Measurements from ENCODE around the gene NME7.
A peak's percentile ranks its signal among the peaks of the same experiment; 100 is the strongest.

Gene NME7

DNA sequence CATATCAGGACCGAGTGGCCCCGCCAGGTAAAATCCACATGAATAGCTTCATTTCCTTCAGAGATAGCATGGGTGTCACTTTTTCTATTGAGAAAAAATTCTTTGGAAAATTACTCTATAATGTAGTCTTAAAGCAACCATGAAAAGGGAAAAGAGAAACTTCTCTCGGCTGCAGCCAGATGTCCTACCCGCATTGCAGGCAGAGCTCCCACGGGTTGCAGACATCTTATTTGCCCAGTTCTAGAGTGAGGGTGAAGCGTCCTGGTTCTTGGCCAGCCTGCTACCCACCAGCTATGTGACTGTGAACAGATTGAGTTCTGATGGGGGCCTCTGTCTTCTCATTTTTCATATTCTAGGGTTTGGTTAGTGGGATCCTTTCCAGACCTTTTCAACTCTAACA is 256.1 kb downstream of the NME7 start:
- Histone ChIP-seq H3K9me3 (ENCODE audit: control insufficient read depth, low read length) (no peaks in the 10 kb centered on the region), H3K27me3 (ENCODE audit: control insufficient read depth, insufficient read depth, low read length, poor library complexity, severe bottlenecking) (no peaks in the 10 kb centered on the region), H3K27ac (ENCODE audit: insufficient read depth, low read depth, low read length, poor library complexity, severe bottlenecking) (no peak overlapping the region), H3K36me3 (ENCODE audit: control insufficient read depth, insufficient read depth, low read length) (peaks cover 26% of the 10 kb centered on the region), H3K4me1 (ENCODE audit: control insufficient read depth, insufficient read depth, low read length) (peaks cover 27% of the 10 kb centered on the region), H3K4me3 (ENCODE audit: insufficient read depth, low read depth, low read length) (no peak overlapping the region)
- WGBS, 2 experiments = 91 to 95% methylated on average over 6 of the region's 6 CpGs

DNA sequence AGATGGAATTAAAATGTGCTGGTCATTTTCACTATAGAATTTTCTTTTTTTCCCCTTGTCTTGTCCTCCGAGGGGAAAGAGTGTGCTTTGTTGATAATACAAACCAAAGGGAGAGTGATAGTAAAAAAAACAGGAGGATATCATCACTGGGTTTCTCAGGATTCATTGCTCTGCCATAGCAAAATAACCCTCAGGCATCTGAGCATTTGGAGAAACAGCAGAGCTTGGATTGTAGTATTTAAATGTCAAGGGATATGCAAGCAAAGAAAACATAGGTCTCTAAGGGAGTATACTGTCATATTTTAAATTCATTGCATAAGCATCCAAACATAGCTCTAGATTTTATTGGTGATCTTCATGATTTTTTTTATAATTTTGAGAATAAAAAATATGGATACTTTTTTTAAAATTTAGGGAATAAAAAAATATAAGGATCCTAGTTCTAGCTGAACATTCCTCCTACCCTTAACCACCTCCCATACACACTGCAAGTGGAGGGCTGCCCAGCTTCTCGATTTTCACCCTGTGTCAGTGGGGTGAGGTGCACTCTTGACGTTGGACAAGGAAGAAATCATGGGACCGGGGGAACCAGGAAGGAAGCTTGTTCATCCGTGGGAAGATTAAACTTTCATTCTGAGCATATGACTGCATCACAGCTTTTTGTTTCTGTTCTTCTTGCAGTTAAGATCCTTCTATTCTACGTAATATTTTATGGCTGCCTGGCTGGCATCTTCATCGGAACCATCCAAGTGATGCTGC is 256.7 kb downstream of the NME7 start:
- 96 to 98% methylated on average over 6 to 7 of the region's 7 CpGs for WGBS, 2 experiments
- Histone ChIP-seq H3K4me1 (ENCODE audit: control insufficient read depth, insufficient read depth, low read length) (peaks cover 27% of the 10 kb centered on the region), H3K27me3 (ENCODE audit: control insufficient read depth, insufficient read depth, low read length, poor library complexity, severe bottlenecking) (no peaks in the 10 kb centered on the region), H3K9me3 (ENCODE audit: control insufficient read depth, low read length) (no peaks in the 10 kb centered on the region), H3K27ac (ENCODE audit: insufficient read depth, low read depth, low read length, poor library complexity, severe bottlenecking) (no peak overlapping the region), H3K36me3 (ENCODE audit: control insufficient read depth, insufficient read depth, low read length) (peaks cover 26% of the 10 kb centered on the region), H3K4me3 (ENCODE audit: insufficient read depth, low read depth, low read length) (no peak overlapping the region)

DNA sequence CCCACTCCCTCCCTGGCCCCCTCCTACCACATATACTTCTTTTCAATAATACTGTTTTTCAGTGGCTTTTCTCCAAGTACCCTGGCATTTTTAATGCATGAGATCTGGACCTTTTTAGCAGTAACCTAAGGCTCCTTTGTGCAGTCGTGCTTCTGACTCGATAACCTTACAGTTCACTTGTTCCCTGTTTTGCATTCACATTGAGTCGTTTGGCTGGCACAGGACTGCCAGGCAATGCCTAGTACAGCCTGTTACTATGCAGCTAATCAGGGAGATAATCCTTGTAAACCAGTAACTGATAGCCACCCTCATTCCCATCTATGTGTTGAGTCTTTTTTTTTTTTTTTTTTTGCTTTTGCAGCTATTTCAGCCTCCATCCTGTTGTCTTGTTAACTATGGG is 257.4 kb downstream of the NME7 start:
- Histone ChIP-seq H3K27me3 (ENCODE audit: control insufficient read depth, insufficient read depth, low read length, poor library complexity, severe bottlenecking) (no peaks in the 10 kb centered on the region), H3K27ac (ENCODE audit: insufficient read depth, low read depth, low read length, poor library complexity, severe bottlenecking) (no peak overlapping the region), H3K4me1 (ENCODE audit: control insufficient read depth, insufficient read depth, low read length) (peaks cover 27% of the 10 kb centered on the region), H3K4me3 (ENCODE audit: insufficient read depth, low read depth, low read length) (no peak overlapping the region), H3K9me3 (ENCODE audit: control insufficient read depth, low read length) (no peaks in the 10 kb centered on the region), H3K36me3 (ENCODE audit: control insufficient read depth, insufficient read depth, low read length) (peaks cover 26% of the 10 kb centered on the region)
- 55 to 57% methylated on average over 3 of the region's 3 CpGs for WGBS, 2 experiments

DNA sequence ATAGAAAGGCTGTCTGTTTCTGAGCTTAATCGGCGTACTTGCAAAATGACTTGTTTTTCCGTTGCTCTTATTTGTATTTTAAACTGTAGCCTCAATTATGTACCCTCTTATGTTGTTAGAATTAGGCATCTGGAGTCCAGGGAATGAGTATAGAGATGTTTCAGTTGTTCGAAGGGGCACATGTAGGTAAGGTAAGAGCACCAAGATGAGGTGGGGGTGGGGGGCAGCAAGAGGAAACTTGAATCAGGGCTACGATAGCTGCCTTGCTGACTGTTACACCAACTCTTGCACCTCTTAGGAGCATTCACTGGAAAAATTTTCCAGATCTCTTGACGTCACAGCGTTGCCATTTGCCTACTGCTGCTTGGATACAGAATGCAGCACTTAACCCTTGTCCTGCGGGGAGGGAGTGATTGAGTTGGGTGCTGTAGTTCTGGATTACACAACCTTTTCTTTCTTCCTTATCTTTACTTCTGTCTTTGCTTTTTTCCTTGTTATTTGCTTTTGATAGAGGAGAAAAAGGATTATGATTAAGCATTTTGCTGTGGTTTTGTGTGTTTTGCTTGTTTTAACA is 257.9 kb downstream of the NME7 start:
- no peaks in the 10 kb centered on the region for H3K27me3 ChIP-seq (ENCODE audit: control insufficient read depth, insufficient read depth, low read length, poor library complexity, severe bottlenecking)
- 60 to 64% methylated on average over 8 of the region's 8 CpGs for WGBS, 2 experiments
- H3K4me3 ChIP-seq (ENCODE audit: insufficient read depth, low read depth, low read length) = no peak overlapping the region
- H3K9me3 ChIP-seq (ENCODE audit: control insufficient read depth, low read length) = no peaks in the 10 kb centered on the region
- H3K36me3 ChIP-seq (ENCODE audit: control insufficient read depth, insufficient read depth, low read length) = peaks cover 25% of the 10 kb centered on the region
- H3K4me1 ChIP-seq (ENCODE audit: control insufficient read depth, insufficient read depth, low read length) = peaks cover 27% of the 10 kb centered on the region
- H3K27ac ChIP-seq (ENCODE audit: insufficient read depth, low read depth, low read length, poor library complexity, severe bottlenecking) = no peak overlapping the region

DNA sequence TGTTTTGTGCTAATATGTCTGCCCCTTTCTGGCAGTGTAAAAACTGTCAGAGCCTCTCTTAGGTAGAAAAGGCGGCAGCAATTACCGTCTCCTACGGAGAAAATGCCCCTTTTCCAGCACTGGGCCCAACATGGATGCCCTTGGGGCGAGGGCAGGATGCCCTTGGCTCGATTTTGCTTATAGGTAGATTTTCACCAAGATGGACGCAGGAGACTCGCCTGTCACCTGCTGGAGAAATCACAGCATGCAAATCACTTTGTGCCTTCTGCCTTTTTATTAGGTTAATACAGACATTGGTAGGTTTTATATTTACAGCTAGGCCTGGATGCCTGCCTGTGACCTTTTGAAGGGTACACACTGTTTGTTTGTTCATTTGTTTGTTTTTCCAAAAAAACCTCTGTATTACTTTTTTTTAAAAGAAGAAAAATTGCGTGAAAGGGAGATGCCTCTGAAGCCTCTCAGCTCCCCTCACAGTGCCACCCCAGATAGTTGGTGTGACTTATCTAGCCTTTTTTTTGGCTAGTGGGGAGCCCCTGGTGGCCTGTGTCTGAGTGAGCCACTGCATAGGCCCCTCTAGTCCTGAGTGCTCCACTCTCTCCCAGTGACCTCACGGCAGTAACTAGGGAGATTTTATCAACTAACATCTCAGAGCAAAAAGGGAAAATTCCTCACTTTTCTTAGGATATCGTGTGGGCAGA is 258.6 kb downstream of the NME7 start:
- Histone ChIP-seq H3K9me3 (ENCODE audit: control insufficient read depth, low read length) (no peaks in the 10 kb centered on the region), H3K4me1 (ENCODE audit: control insufficient read depth, insufficient read depth, low read length) (peaks cover 27% of the 10 kb centered on the region), H3K36me3 (ENCODE audit: control insufficient read depth, insufficient read depth, low read length) (peaks cover 20% of the 10 kb centered on the region), H3K27ac (ENCODE audit: insufficient read depth, low read depth, low read length, poor library complexity, severe bottlenecking) (no peak overlapping the region), H3K4me3 (ENCODE audit: insufficient read depth, low read depth, low read length) (peak overlapping the region; percentile 74), H3K27me3 (ENCODE audit: control insufficient read depth, insufficient read depth, low read length, poor library complexity, severe bottlenecking) (peaks cover 1% of the 10 kb centered on the region)
- WGBS, 2 experiments = 73 to 81% methylated on average over 10 of the region's 10 CpGs

DNA sequence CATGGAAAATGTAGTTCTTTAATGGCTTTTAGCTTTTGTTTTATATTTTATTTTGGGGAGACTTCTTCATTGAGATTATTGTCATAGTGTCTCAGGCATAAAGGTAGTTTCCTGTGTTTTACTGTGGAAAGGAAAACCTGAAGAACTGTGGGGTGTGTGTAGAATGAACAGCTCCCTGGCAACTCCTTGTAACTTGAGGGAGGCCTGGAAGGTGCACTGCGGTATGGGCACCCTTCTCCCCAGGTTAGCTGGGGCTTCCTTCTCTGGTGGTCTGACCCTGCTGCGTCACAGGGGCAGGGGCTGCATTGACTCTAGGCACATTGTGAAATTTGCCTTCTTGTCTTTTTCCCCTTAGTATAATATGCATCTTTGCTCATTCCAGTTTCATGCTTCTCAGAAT is 259.4 kb downstream of the NME7 start:
- WGBS, 2 experiments = 69 to 85% methylated on average over 2 of the region's 2 CpGs

DNA sequence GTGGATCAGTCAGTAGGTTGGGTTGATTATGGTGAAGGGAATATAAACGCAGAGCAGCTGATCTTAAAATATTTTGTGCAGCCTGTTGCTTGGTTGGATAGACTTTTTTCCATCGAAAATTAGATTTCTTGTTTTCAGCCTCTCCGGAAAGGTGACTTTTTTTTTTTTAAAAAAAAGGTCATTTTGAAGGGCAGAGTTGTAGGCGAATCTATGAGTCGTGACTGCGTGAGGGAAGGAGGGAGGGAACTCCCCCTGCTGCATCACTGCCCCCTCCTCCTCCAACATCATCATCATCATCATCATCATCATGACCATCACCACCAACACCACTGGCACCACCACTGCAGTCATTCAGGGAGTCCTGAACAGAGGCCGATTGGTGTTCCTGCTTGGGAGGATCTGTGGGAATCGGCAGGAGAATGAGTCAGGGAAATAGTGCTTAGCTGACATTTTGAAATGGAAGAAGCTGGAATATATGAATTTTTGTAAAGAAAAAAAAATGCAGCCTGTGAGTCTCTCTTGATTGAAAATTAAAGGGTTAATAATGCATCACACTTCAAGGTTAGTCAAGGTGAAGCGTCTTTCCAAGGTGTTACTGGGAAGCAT is 259.9 kb downstream of the NME7 start:
- peaks cover 12% of the 10 kb centered on the region for H3K36me3 ChIP-seq (ENCODE audit: control insufficient read depth, insufficient read depth, low read length)
- no peaks in the 10 kb centered on the region for H3K9me3 ChIP-seq (ENCODE audit: control insufficient read depth, low read length)
- peak overlapping the region; percentile 74 for H3K4me3 ChIP-seq (ENCODE audit: insufficient read depth, low read depth, low read length)
- H3K27ac ChIP-seq (ENCODE audit: insufficient read depth, low read depth, low read length, poor library complexity, severe bottlenecking) = no peak overlapping the region
- WGBS, 2 experiments = 31 to 33% methylated on average over 9 of the region's 9 CpGs
- H3K27me3 ChIP-seq (ENCODE audit: control insufficient read depth, insufficient read depth, low read length, poor library complexity, severe bottlenecking) = peaks cover 5% of the 10 kb centered on the region
- peaks cover 33% of the 10 kb centered on the region for H3K4me1 ChIP-seq (ENCODE audit: control insufficient read depth, insufficient read depth, low read length)

More for the DNA sequence above, 259.4 kb downstream of the NME7 start:
- Histone ChIP-seq H3K36me3 (ENCODE audit: control insufficient read depth, insufficient read depth, low read length) (peaks cover 13% of the 10 kb centered on the region), H3K27me3 (ENCODE audit: control insufficient read depth, insufficient read depth, low read length, poor library complexity, severe bottlenecking) (peaks cover 5% of the 10 kb centered on the region), H3K4me3 (ENCODE audit: insufficient read depth, low read depth, low read length) (peak overlapping the region; percentile 74), H3K27ac (ENCODE audit: insufficient read depth, low read depth, low read length, poor library complexity, severe bottlenecking) (no peak overlapping the region), H3K4me1 (ENCODE audit: control insufficient read depth, insufficient read depth, low read length) (peaks cover 30% of the 10 kb centered on the region), H3K9me3 (ENCODE audit: control insufficient read depth, low read length) (no peaks in the 10 kb centered on the region)

DNA sequence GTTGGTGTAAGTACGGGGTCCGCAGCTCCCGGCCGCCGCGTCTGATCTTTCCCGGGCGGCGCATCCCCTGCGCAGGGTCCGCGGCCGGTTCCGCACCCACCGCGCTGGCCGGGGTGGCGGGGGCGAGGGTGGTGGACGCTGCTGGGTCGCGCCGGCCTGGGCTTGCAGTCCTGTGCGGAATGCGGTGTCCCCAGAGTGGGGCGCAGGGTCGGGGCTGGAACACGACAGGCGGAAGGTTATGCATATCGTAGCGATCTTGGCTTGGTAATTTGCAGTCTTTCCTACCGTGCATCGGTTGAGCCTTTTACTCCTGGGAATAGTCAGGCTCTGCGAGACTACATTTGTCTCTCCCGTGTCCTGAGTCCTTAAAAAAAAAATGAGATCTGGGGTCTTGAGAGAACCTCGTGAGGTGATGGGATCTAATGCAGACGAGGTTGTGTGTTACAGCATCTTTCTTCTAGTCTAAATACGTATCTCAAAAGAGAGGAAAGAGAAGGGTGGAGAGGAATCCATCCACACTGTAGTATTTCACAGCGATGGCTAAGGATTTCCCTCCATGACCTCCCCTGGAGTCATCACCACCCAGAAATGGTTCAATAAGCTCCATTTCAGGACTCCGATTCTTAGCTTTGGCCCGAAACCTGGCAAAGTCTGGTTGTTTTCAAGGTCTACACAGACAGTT is 260.5 kb downstream of the NME7 start:
- Histone ChIP-seq H3K9me3 (ENCODE audit: control insufficient read depth, low read length) (no peaks in the 10 kb centered on the region), H3K27ac (ENCODE audit: insufficient read depth, low read depth, low read length, poor library complexity, severe bottlenecking) (peak overlapping the region; percentile 85), H3K4me3 (ENCODE audit: insufficient read depth, low read depth, low read length) (peak overlapping the region; percentile 74), H3K36me3 (ENCODE audit: control insufficient read depth, insufficient read depth, low read length) (peaks cover 10% of the 10 kb centered on the region), H3K27me3 (ENCODE audit: control insufficient read depth, insufficient read depth, low read length, poor library complexity, severe bottlenecking) (peaks cover 5% of the 10 kb centered on the region), H3K4me1 (ENCODE audit: control insufficient read depth, insufficient read depth, low read length) (peaks cover 39% of the 10 kb centered on the region)
- WGBS, 2 experiments = 1 to 2% methylated on average over 41 of the region's 41 CpGs

DNA sequence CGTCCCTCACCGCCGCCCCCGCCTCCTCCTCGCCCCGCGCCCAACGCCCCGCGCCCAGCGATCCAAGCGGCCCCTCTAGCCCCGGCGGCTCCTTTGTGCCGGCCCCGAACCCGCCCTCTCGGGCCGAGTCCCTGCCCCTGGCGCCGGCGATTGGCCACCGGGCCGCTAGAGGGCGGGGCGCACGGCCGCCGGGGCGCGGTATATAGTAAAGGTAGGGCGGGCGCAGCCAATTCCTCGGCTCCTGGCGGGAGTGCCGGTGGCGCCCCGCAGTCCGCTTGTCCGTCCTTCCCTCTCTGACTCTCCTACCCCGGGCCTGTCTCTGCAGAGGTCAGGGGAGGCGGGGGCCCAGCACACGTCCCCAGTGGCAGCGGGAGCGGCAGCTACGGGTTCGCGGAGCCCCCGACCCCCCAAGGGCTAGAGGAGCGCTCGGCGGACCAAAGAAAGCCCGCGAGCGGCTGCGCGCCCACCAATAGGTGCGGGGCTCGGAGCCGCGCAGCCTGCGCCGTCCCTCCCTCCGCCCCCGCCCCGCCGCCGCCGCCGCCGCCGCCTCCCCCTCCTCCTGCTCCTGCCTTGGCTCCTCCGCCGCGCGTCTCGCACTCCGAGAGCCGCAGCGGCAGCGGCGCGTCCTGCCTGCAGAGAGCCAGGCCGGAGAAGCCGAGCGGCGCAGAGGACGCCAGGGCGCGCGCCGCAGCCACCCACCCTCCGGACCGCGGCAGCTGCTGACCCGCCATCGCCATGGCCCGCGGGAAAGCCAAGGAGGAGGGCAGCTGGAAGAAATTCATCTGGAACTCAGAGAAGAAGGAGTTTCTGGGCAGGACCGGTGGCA is 261.3 kb downstream of the NME7 start, which contains the start of gene ATP1B1:
Gene ATP1B1, plus strand, starts transcription at position 596 of the 826 bp plus-strand sequence. Its CDS starts 140 bp downstream, at position 736.
- H3K36me3 ChIP-seq (ENCODE audit: control insufficient read depth, insufficient read depth, low read length) = peaks cover 3% of the 10 kb centered on the region

More for the DNA sequence above, 261.3 kb downstream of the NME7 start, which contains the start of gene ATP1B1:
- Histone ChIP-seq H3K4me3 (ENCODE audit: insufficient read depth, low read depth, low read length) (peak within 1 kb of the TSS; percentile 74), H3K9me3 (ENCODE audit: control insufficient read depth, low read length) (no peaks in the 10 kb centered on the region), H3K4me1 (ENCODE audit: control insufficient read depth, insufficient read depth, low read length) (peaks cover 45% of the 10 kb centered on the region), H3K27ac (ENCODE audit: insufficient read depth, low read depth, low read length, poor library complexity, severe bottlenecking) (peak within 1 kb of the TSS; percentile 97), H3K27me3 (ENCODE audit: control insufficient read depth, insufficient read depth, low read length, poor library complexity, severe bottlenecking) (peaks cover 5% of the 10 kb centered on the region)
- 0% methylated on average over 100 of the region's 100 CpGs for WGBS, 2 experiments
